ENCODE measurements around the gene CCNB1.
A peak's percentile ranks its signal among the peaks of the same experiment; 100 is the strongest.
"Not testable (repeated sequence)": the region's sequence is repeated elsewhere in the genome, so short reads cannot be mapped to it uniquely, and the experiment has no call there.

CCNB1 gene

GRCh38 chr5:69184621-69185020 is 17.7 kb downstream of the CCNB1 start:
- no peak for DNase-seq (ENCODE audit: low read depth in 2 of 2)

GRCh38 chr5:69187342-69187741 is 20.4 kb downstream of the CCNB1 start:
- no peak for DNase-seq (ENCODE audit: low read depth in 2 of 2)

DNA sequence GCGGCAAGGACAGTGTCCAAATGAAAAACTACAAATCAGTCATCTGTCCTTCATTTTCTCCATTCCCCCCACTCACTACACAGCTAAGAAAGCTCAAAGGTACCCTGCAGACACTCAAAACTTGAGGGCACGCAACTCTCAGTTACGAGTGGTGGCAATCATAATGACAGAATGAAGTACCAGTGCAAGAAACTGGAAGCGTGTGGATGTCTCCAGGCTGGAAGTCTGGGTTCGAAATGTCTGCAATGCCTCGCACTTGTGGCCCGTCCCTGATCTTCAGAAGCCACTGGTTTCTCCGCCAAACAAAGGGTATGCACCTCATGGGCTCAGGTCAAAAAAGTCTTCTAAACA is 21.8 kb downstream of the CCNB1 start:
- no peak for DNase-seq (ENCODE audit: low read depth in 2 of 2)

- peak; percentile 81 to 85 for DNase-seq (ENCODE audit: low read depth in 2 of 2)
Measured at GRCh38 chr5:69189162-69190086, 22.5 kb downstream of the CCNB1 start, which contains the start of gene CENPH. CENPH (plus strand) TSS chr5:69189583; CDS start chr5:69189635, 52 bp downstream.

- DNase-seq (ENCODE audit: low read depth in 2 of 2): no peak
Measured at GRCh38 chr5:69202497-69202896, 35.5 kb downstream of the CCNB1 start.

- DNase-seq (ENCODE audit: low read depth in 2 of 2): no peak
Measured at GRCh38 chr5:69206528-69207190, 39.7 kb downstream of the CCNB1 start.

GRCh38 chr5:69209602-69210001 is 42.7 kb downstream of the CCNB1 start:
- DNase-seq (ENCODE audit: low read depth in 2 of 2): no peak

DNA sequence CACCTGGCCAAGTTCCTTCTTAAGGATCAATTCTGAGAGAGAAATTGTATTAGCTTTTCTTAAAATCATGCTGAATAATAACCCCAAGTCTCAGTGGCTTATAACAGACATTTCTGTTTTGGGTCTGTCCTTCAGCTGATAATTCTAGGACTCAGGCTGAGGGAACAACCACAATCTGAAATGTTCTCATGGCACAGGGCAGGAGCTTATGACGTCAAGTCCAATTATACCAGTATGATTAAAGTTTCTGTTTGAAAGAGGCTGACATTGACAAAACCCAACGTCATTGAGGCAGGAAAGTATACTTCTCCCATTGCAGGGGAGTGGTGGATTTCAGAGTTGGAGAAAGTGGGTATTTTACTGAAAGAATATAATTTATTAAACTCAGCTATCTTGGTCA is 44.2 kb downstream of the CCNB1 start:
- DNase-seq (ENCODE audit: low read depth in 2 of 2): no peak

- no peak for DNase-seq (ENCODE audit: low read depth in 2 of 2)
Measured at GRCh38 chr5:69212022-69212421, 45.1 kb downstream of the CCNB1 start.

- no peak for DNase-seq (ENCODE audit: low read depth in 2 of 2)
Measured at GRCh38 chr5:69213513-69214215, 46.7 kb downstream of the CCNB1 start.

DNA sequence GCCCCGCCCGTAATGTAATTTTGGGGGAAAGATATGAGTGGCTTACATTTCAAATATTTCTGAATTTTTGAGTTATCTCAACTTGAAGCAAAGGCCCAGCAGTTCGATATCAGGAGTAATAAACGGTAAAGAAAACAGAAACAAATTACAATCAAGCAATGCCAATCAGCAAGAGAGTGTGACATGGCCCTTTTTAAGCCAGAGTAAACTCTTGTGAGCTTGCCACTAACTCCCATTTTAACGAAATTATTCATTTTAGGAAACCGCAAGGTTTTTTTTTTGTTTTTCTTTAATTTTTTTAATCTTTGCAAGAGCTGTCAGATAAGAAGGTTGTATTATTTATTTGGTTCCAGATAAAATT is 50.2 kb downstream of the CCNB1 start:
- no peak for DNase-seq (ENCODE audit: low read depth in 2 of 2)

DNA sequence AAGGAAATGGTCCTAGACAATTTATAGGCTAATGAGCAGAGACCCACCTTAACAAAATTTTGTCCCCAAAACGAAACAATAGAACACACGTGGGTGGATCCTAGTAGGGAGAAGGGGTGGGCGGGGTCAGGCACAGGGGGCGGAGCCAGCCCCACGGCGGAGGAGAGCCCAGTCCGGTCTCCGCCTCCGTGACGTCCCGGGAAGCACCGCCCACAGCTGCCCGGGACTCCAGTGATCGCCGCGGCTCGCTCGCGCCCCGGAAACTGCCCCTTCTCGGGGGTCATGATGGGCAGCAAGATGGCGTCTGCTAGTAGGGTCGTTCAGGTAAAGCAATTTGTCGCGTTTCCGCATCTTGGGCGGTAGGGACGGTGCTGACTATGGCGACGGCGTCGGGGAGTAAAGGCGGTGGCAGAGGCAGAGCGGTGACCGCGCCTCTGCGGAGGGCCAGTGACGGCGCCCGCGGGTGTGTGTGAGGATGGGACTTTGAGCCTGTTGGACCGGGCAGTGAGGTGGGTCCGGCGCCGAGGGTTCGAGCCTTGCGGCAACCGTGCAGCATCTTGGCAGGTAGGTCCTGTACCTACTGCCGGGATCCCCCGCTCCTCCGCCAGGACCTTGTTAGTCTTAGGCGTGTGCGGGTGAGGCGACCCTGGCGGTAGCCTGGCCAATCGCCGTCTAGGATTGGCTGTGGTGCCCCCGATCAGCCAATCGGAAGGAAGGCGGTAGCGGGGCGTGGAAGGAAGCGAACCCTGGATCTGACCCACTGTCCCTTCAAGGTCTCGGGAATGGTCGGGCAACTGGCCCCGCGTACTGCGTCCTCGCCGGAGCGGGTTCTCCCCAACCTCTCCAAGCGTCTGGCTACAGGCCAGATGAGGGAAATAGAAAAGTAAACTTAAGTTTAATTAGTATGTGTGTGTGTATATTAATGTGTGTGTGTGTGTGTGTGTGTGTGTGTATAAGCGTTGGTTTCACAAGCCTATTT is 50.9 kb downstream of the CCNB1 start:
- peak; percentile 88 to 93 for DNase-seq (ENCODE audit: low read depth in 2 of 2)

DNA sequence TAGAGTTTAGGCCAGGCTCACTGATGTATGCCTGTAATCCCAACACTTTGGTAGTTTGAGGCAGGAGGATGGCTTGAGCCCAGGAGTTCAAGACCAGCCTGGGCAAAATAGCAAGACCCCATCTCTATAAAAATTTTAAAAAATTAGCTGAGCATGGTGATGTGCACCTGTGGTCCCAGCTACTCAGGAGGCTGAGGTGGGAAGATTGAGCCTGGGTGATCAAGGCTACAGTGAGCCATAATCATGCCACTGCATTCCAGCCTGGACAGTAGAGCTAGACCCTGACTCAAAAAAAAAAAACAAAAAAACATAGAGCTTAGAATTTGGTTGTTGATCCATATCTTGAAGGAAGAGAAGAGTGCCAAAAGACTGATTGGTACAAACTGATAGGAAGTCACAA is 53.0 kb downstream of the CCNB1 start:
- DNase-seq (ENCODE audit: low read depth in 2 of 2): no peak

- not testable (repeated sequence) for DNase-seq (ENCODE audit: low read depth in 2 of 2)
Measured at GRCh38 chr5:69220371-69220770, 53.4 kb downstream of the CCNB1 start.

DNA sequence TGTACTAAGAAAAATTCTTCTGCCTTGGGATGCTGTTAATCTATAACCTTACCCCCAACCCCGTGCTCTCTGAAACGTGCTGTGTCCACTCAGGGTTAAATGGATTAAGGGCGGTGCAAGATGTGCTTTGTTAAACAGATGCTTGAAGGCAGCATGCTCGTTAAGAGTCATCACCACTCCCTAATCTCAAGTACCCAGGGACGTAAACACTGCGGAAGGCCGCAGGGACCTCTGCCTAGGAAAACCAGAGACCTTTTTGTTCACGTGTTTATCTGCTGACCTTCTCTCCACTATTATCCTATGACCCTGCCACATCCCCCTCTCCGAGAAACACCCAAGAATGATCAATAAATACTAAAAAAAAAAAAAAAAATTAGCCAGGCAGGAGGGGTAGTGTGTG is 53.9 kb downstream of the CCNB1 start:
- not testable (repeated sequence) for DNase-seq (ENCODE audit: low read depth in 2 of 2)

DNA sequence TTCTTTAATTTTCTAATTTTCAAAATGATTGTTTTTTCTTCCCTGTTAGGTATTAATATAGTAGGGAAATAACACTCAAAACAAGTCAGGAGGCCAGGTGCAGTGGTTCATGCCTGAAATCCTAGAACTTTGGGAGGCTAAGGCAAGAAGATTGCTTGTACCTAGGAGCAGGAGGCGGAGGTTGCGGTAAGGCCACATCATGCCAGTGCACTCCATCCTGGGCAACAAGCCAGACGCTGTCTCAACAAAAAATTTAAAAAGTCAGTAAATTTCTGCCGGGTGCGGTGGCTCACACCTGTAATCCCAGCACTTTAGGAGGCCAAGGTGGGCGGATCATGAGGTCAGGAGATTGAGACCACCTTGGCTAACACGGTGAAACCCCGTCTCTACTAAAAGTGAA is 57.6 kb downstream of the CCNB1 start:
- DNase-seq (ENCODE audit: low read depth in 2 of 2): no peak

- DNase-seq (ENCODE audit: low read depth in 2 of 2): no peak
Measured at GRCh38 chr5:69225860-69226259, 58.9 kb downstream of the CCNB1 start.
